Bronchial epithelial cell (primary cell): Measurements from ENCODE around the gene STAT3. TPM values are rescaled to one million over a fixed set of nuclear protein-coding genes. Genes with fewer than 3 reads are reported as not detected.
A peak's percentile ranks its signal among the peaks of the same experiment; 100 is the strongest.

Source experiments
- DNase-seq: peaks from one replicate; pipeline ENCODE4 v3.0.0-alpha.2; 2010; ENCODE audit warnings: low read depth
- FAIRE-seq: peaks from 2 replicates; lab custom pipeline; 2011; peaks lifted over from hg19 to GRCh38; lab: Jason Lieb, UNC
- H3K27me3 ChIP-seq: 2 replicates; pipeline ENCODE4 v1.5.1; 2011; ENCODE audit warnings: low read length; ENCODE audit not compliant: control insufficient read depth, insufficient read depth
- H3K36me3 ChIP-seq: 2 replicates; pipeline ENCODE4 v1.5.1; 2011; ENCODE audit warnings: low read length; ENCODE audit not compliant: control insufficient read depth, insufficient read depth
- H3K4me3 ChIP-seq: 2 replicates; pipeline ENCODE4 v1.5.1; 2011; ENCODE audit warnings: mild to moderate bottlenecking, low read depth, low read length, control low read depth
- total RNA-seq: library from RNA; depleted of rRNA; stranded (reverse); fragments of >200 nt; gene quantifications from 2 replicates; pipeline ENCODE4 v1.2.1, GENCODE V29; 2014
- TF ChIP-seq, protein P1 (sequence below): IDR thresholded peaks from 2 replicates; pipeline ENCODE4 v1.5.1; 2011; ENCODE audit warnings: mild to moderate bottlenecking, moderate library complexity, low read length, control low read depth, inconsistent platforms; ENCODE audit not compliant: insufficient read depth, severe bottlenecking

The STAT3 gene
- total RNA-seq, 1 donor from 2014 or later, result 40.0 TPM

GRCh38 chr17:42287305-42287976 is 100.8 kb downstream of the STAT3 start:
- FAIRE-seq (no peak), DNase-seq (no peak)
- TF ChIP-seq, protein P1, sequence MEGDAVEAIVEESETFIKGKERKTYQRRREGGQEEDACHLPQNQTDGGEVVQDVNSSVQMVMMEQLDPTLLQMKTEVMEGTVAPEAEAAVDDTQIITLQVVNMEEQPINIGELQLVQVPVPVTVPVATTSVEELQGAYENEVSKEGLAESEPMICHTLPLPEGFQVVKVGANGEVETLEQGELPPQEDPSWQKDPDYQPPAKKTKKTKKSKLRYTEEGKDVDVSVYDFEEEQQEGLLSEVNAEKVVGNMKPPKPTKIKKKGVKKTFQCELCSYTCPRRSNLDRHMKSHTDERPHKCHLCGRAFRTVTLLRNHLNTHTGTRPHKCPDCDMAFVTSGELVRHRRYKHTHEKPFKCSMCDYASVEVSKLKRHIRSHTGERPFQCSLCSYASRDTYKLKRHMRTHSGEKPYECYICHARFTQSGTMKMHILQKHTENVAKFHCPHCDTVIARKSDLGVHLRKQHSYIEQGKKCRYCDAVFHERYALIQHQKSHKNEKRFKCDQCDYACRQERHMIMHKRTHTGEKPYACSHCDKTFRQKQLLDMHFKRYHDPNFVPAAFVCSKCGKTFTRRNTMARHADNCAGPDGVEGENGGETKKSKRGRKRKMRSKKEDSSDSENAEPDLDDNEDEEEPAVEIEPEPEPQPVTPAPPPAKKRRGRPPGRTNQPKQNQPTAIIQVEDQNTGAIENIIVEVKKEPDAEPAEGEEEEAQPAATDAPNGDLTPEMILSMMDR, result no peak
- Histone ChIP-seq H3K36me3 (no peaks in the 10 kb centered on the region), H3K4me3 (peak overlapping the region; percentile 30), H3K27me3 (no peaks in the 10 kb centered on the region)

DNA sequence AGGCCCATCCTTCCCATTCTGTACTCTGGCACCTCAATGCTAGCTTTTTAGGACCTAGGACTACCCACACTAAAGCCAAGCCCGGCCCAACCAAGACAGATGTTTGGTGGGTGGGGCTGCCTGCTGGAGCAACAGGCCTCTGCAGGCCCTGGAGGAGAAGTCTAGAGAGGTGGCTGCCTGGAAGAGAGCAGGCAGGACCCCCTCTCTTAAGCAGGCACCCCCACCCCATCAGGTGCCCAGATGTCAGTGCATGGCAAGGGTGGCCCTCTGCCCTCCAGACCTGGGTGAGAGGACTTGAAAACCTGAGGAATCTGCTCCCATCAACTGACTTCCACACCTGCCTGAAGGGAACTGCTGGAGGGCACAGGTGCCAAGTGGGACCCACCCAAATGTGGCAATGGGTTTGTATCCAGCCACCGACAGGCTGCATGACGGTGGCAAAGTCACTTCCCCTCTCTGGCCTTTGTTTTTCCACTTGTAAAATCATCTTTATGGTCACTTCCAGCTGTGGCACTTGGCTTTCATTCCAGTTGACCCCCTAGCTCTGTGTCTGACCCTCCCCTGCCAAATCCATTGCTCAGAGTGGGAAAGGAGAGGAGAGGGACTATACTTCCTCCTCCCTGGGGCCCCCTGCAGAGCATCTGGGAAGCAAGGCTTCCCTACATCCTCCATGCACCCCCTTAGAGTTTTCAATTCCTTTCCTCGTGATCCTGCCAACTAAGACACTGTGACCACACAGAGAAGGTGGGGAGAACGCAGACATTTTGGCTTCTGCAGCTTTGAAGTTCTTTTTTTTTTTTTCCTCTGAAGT is 101.6 kb downstream of the STAT3 start:
- no peaks in the 10 kb centered on the region for H3K36me3 ChIP-seq
- FAIRE-seq, result peak; percentile 50
- DNase-seq, result no peak
- TF ChIP-seq, protein P1, result no peak
- H3K4me3 ChIP-seq, result no peak overlapping the region
- H3K27me3 ChIP-seq, result no peaks in the 10 kb centered on the region

DNA sequence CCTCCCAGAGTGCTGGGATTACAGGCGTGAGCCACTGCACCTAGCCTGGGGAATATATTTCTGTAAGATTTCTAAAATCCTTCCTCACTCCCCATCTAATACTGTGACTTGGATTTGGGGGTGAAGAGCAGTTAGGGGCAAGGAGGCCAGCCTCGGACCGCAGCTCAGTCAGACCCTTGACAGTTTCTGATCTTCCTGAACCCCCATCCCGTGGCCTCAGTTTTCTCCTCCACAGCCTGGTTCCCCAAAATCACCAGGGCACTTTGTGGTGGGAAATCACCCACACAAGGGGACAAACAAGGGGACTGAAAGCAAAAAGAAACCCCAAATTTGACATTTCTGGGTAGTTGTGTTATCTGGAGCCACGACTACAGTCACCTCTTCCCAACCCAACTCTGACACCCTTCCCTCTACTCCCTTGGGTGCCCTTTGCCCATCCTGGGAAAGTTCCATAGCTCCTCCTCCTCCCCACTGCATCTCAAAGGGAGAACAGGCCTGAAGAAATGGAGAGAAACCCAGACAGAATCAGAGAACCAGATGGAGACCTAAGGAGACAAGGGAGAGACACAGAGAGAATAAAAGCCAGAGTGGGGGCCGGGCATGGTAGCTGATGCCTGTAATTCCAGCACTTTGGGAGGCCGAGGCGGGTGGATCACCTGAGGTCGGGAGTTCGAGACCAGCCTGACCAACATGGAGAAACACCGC is 102.7 kb downstream of the STAT3 start:
- no peaks in the 10 kb centered on the region for H3K27me3 ChIP-seq
- TF ChIP-seq, protein P1, result no peak
- DNase-seq (no peak), FAIRE-seq (no peak)
- H3K36me3 ChIP-seq, result no peaks in the 10 kb centered on the region
- no peak overlapping the region for H3K4me3 ChIP-seq

GRCh38 chr17:42284566-42284965 is 103.7 kb downstream of the STAT3 start:
- H3K36me3 ChIP-seq, result no peaks in the 10 kb centered on the region
- no peak for FAIRE-seq
- H3K27me3 ChIP-seq, result no peaks in the 10 kb centered on the region
- H3K4me3 ChIP-seq, result no peak overlapping the region
- TF ChIP-seq, protein P1, result no peak
- no peak for DNase-seq

DNA sequence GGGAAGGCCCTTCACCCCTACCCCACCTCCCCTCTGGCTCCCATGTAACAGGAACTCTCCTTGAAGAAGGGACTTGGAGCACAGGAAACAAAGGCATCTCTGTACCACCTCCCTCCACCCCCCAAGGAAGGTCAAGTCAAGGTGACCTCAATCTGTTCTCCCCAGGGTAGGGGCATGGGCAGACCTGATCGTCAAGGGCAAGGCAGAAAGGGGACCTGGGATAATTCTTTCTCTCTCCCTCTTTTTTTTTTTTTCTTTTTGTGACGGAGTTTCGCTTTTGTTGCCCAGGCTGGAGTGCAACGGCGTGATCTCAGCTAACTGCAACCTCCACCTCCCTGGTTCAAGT is 104.2 kb downstream of the STAT3 start:
- DNase-seq (no peak), FAIRE-seq (no peak)
- H3K27me3 ChIP-seq, result no peaks in the 10 kb centered on the region
- H3K36me3 ChIP-seq, result no peaks in the 10 kb centered on the region
- no peak overlapping the region for H3K4me3 ChIP-seq
- TF ChIP-seq, protein P1, result no peak
